HL-60/S4 (cell line): ENCODE data around the gene HES1.

ENCODE experiments used
- in situ Hi-C: fragments of 300-500 bp; cut with MboI; formaldehyde crosslinking; loops from 2 replicates; pipeline ENCODE4 v1.14.3; 2022; ENCODE audit warnings: low sequenced_read_pairs

Gene HES1

DNA sequence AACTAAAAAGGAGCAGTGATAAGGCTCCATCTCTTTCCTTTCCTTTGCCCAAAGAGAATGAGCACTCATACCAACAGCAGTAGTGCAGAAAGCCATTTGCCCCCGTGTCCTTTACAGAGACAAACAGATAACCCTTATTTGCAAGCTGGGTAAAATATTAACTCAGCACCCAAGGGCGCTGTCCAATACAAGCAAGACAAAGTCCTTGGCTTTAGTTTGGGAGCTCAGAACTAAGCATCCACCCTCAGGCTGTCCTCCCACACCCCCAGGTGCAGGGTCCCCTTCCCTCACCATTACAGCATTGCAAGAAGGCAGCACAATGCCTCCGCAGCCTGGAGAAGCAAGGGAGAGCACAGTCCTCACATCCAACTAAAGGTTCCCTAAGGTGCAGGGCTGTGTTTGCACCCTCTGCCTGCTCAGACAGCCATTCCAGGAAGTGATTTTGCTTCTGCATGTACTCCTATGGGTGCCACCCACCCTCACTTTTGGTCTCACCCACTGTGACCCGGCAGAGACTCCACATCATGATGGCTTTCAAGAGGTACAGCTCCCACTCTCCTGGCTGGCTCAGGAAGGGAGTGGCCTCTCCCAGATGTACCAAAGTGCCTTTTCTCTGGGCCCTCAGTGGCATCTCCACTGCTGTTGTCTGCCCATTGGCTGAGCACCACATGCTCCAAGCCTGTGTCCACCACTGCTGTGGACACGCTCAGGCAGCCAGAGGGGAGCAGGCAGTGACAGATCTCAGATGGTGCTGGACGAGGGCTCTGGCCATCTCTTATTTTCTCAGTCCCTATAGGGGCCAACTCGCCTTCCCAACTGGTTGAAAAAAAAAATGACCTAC is 34.1 kb upstream of the HES1 start:
- in situ Hi-C loops = no loop called here

DNA sequence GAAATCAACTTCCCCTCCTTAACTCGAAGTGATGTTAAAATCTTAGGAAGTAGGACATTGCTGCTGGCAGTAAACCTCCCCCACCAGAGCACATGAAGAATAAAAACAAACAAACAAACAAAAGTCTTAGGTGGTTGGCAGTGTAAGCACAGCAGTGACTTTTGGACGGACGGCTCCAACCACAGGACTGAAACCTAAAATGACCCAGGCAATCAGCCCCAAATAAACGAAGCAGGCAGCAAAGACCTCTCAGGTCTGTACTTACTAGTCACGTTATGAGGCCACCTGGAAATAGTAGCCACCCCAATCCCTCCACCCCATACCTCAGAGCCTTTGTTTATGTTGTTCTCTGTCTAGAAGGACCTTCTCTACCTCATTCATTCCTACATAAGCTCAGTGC is 33.5 kb upstream of the HES1 start:
- in situ Hi-C loops = no loop called here

DNA sequence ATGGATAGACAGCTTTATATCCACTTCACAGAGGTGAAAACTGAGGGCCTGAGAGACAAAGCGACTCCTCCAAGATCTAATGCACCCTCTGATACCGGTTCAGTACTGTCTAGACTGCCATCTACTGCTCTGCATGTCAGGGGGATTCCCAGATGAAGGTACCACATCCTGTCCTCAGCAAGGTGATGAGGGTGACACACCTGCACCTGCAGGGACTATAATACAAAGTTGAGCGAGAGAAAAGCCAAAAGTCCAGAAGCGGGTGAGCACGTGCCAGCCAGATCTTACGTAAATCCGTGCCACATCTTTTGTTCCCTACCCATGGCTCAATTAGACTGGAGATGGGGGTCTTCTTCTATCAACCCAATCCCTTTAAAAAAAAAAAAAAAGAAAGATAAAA is 32.4 kb upstream of the HES1 start:
- in situ Hi-C loops = no loop called here

- in situ Hi-C loops = no loop called here
Observed at GRCh38 chr3:194103983-194104751, 31.8 kb upstream of the HES1 start.

- in situ Hi-C loops = no loop called here
Observed at GRCh38 chr3:194105292-194105691, 30.7 kb upstream of the HES1 start.

GRCh38 chr3:194107107-194107506 is 28.8 kb upstream of the HES1 start:
- in situ Hi-C loops = no loop called here

DNA sequence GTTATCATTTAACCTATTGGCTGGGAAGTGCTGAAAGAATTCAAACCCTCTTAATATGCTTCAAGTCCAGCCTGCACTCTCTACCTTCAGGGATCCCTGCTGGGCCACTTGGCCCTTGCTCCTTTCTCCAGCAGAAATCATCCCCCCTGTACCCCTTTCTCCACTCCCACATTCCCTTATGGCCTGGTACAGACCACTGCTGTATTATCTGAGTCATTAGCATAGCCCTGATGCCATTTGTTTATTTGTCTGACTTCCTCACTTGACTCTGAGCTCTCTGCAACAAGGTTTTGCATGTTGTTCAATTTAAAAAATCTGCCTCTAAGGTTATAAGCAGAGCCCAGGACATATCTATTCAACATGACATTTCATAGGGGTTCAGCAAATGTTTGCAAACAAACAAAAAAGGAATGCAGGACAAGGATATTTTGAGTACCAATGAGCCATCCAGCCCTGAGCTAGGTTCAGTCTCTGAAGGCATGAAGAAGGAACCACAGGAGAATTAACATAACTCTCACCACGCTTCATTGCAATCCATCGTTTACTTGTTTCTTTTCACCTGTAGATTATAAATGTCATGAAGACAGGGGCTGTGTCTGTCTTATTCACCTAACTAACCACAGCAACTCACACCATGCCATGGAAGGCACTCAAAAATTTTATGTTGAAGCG is 26.6 kb upstream of the HES1 start:
- in situ Hi-C loops = no loop called here

- in situ Hi-C loops = no loop called here
Observed at GRCh38 chr3:194110483-194110882, 25.5 kb upstream of the HES1 start.

GRCh38 chr3:194111336-194111735 is 24.6 kb upstream of the HES1 start:
- in situ Hi-C loops = no loop called here

GRCh38 chr3:194112120-194113106 is 23.5 kb upstream of the HES1 start:
- in situ Hi-C loops = no loop called here

- in situ Hi-C loops = no loop called here
Observed at GRCh38 chr3:194114123-194114522, 21.8 kb upstream of the HES1 start.

- in situ Hi-C loops = no loop called here
Observed at GRCh38 chr3:194117104-194117845, 18.7 kb upstream of the HES1 start.

- in situ Hi-C loops = no loop called here
Observed at GRCh38 chr3:194118920-194119319, 17.0 kb upstream of the HES1 start.

GRCh38 chr3:194119831-194120590 is 15.9 kb upstream of the HES1 start:
- in situ Hi-C loops = no loop called here

- in situ Hi-C loops = no loop called here
Observed at GRCh38 chr3:194120789-194121770, 14.9 kb upstream of the HES1 start.

DNA sequence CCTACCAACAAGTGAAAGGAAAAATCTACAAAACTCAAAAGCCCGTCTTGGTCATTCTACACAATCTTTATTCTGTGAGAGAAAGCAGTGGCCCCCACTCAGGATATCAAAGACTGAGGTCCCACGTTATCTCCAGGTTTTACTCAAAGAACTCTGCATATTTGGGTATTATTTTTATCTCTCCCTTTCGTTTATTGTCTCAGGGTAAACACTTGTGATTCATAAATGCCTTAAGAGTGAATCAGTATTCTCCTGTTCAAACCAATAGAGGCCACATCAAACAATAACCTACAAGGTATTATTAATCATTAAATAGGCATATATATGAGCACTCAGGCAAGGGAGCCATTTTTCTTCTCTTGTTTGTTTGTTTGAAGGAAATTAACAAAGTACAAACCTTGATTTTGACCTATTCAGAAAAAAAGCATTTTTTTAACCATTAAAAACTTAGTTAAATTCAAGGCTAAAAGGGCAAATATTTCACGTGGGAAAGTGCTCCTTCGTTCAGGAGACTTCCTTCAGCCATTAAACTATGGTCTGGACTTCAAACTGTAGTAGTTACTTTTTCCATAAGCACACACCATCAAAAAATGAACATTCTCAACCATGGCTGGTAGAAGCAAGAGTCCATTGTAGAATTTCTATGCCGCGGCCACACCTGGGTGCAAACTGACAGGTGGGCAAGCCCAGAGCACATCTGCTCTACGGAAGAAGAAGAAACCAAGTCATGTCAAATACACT is 13.9 kb upstream of the HES1 start:
- in situ Hi-C loops = no loop called here

DNA sequence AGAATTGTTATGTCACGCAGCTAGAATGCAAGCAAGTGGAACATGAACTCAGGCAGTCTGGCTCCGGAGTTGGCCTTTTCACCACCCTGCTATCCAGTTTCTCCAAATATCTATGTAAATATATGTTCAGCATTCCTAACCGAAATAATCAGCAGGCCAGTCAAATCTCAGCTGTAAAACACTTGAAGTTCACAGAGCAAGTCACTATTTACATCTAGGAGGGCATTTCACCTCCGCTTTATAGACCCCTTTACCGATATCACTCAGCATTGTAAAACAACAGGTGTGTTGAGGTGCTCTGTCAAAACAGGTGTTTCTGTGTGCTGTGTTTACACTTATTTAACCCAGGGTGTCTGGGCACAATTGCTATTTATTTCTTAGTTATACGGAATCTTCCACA is 12.2 kb upstream of the HES1 start:
- in situ Hi-C loops = no loop called here
